GM23338 (cell line): ENCODE measurements around the gene TTBK2. TPM values are rescaled to one million over a fixed set of nuclear protein-coding genes. Genes with fewer than 3 reads are reported as not detected.

Experiments
- ATAC-seq: fragments of 200-7000 bp; cut with Tn5 transposase; 3 replicates; pipeline ENCODE4 v1.9.1; 2020
- DNase-seq: peaks from one replicate; pipeline ENCODE4 v3.0.0-alpha.2; 2015; ENCODE audit warnings: low spot score
- H2AFZ ChIP-seq: fragments of 200-600 bp; sonication (generic); 2 replicates; pipeline ENCODE4 v1.8.0; 2016; ENCODE audit warnings: antibody characterized with exemption, mild to moderate bottlenecking, moderate library complexity
- H3F3A ChIP-seq: fragments of 200-600 bp; sonication (generic); replicated peaks from 2 replicates; pipeline ENCODE4 v1.8.0; 2017; ENCODE audit warnings: antibody characterized with exemption, mixed run types, low read depth
- H3K27ac ChIP-seq: fragments of 200-600 bp; sonication (generic); 2 replicates; pipeline ENCODE4 v1.6.1; 2016; ENCODE audit warnings: low read depth
- H3K27me3 ChIP-seq: fragments of 200-600 bp; sonication (generic); 2 replicates; pipeline ENCODE4 v1.8.0; 2016; ENCODE audit warnings: mild to moderate bottlenecking, mixed run types, moderate library complexity; ENCODE audit not compliant: insufficient read depth
- H3K36me3 ChIP-seq: fragments of 200-600 bp; sonication (generic); 2 replicates; pipeline ENCODE4 v1.8.0; 2016; ENCODE audit warnings: mild to moderate bottlenecking; ENCODE audit not compliant: insufficient read depth
- H3K4me1 ChIP-seq: fragments of 200-600 bp; sonication (generic); 2 replicates; pipeline ENCODE4 v1.8.0; 2016; ENCODE audit warnings: mild to moderate bottlenecking, moderate library complexity; ENCODE audit not compliant: insufficient read depth
- H3K4me2 ChIP-seq: fragments of 200-600 bp; sonication (generic); 2 replicates; pipeline ENCODE4 v1.7.1; 2017; ENCODE audit warnings: mixed run types
- H3K4me3 ChIP-seq: fragments of 200-600 bp; sonication (generic); 2 replicates; pipeline ENCODE4 v1.6.1; 2016; ENCODE audit warnings: mixed run types
- H3K79me2 ChIP-seq: fragments of 200-600 bp; sonication (generic); replicated peaks from 2 replicates; pipeline ENCODE4 v1.8.0; 2017; ENCODE audit warnings: mild to moderate bottlenecking; ENCODE audit not compliant: insufficient read depth
- H3K9me2 ChIP-seq: fragments of 200-600 bp; sonication (generic); 2 replicates; pipeline ENCODE4 v1.8.0; 2017; ENCODE audit not compliant: insufficient read depth
- H4K20me1 ChIP-seq: fragments of 200-600 bp; sonication (generic); replicated peaks from 2 replicates; pipeline ENCODE4 v1.8.0; 2017; ENCODE audit warnings: mild to moderate bottlenecking; ENCODE audit not compliant: insufficient read depth
- H3K27ac Mint-ChIP-seq: 2 replicates; pipeline ENCODE4 v1.8.0; 2020; ENCODE audit warnings: inconsistent platforms, mild to moderate bottlenecking, moderate library complexity, mixed read lengths
- H3K27me3 Mint-ChIP-seq: 3 replicates; pipeline ENCODE4 v1.8.0; 2022; ENCODE audit warnings: low read depth, mild to moderate bottlenecking, moderate library complexity, mixed read lengths, inconsistent platforms; ENCODE audit not compliant: insufficient read depth, poor library complexity
- H3K36me3 Mint-ChIP-seq: 3 replicates; pipeline ENCODE4 v1.8.0; 2021; ENCODE audit warnings: low read depth, mild to moderate bottlenecking, inconsistent platforms, moderate library complexity, mixed read lengths
- H3K4me1 Mint-ChIP-seq: 3 replicates; pipeline ENCODE4 v1.8.0; 2020; ENCODE audit warnings: mild to moderate bottlenecking, inconsistent platforms, mixed read lengths
- H3K4me3 Mint-ChIP-seq: 3 replicates; pipeline ENCODE4 v1.8.0; 2021; ENCODE audit warnings: moderate library complexity, mild to moderate bottlenecking, inconsistent platforms, mixed read lengths
- H3K9me3 Mint-ChIP-seq: 3 replicates; pipeline ENCODE4 v1.8.0; 2020; ENCODE audit warnings: moderate library complexity, mild to moderate bottlenecking, inconsistent platforms, mixed read lengths
- CREB1 ChIP-seq: fragments of 250-450 bp; sonication (Bioruptor Pico); IDR thresholded peaks from 2 replicates; pipeline ENCODE4 v1.5.0; 2020; ENCODE audit warnings: low read depth, mild to moderate bottlenecking, moderate library complexity
- CTCF ChIP-seq, 2 experiments: fragments of 200-600 bp in 1 of 2; sonication (generic) in 1 of 2; conservative IDR thresholded peaks; 2 replicates each; pipeline versions ENCODE4 v1.5.1 to v1.6.1; 2016 to 2017; ENCODE audit warnings: antibody characterized with exemption in 2 of 2, low read depth in 2 of 2, mild to moderate bottlenecking in 2 of 2, moderate library complexity in 1 of 2
- ETS1 ChIP-seq: IDR thresholded peaks from 2 replicates; pipeline ENCODE4 v1.6.1; 2016; ENCODE audit warnings: antibody characterized with exemption
- JUNB ChIP-seq: IDR thresholded peaks from one replicate; pipeline ENCODE4 v1.6.1; 2016; ENCODE audit warnings: antibody characterized with exemption; ENCODE audit not compliant: unreplicated experiment
- NANOG ChIP-seq: IDR thresholded peaks from 2 replicates; pipeline ENCODE4 v1.6.1; 2016; ENCODE audit warnings: antibody characterized with exemption, borderline replicate concordance
- POLR2AphosphoS5 ChIP-seq: IDR thresholded peaks from 2 replicates; pipeline ENCODE4 v1.6.1; 2016; ENCODE audit warnings: antibody characterized with exemption, low read depth
- STAT1 ChIP-seq: IDR thresholded peaks from one replicate; pipeline ENCODE4 v1.6.1; 2016; ENCODE audit warnings: antibody characterized with exemption; ENCODE audit not compliant: unreplicated experiment
- ZNF331 ChIP-seq: fragments of 250-450 bp; sonication (Bioruptor Pico); IDR thresholded peaks from 2 replicates; pipeline ENCODE4 v1.5.0; 2020; ENCODE audit warnings: low read depth, mild to moderate bottlenecking, moderate library complexity
- ZNF462 ChIP-seq: fragments of 250-450 bp; sonication (Bioruptor Pico); IDR thresholded peaks from 2 replicates; pipeline ENCODE4 v1.5.0; 2020; ENCODE audit warnings: mild to moderate bottlenecking, moderate library complexity
- polyA plus RNA-seq: library from polyadenylated mRNA; unstranded; fragments of >200 nt; fragmentation: Nextera tagmentation; extraction: Ambion mirVana; gene quantifications from 2 replicates; pipeline ENCODE4 v1.2.1, GENCODE V29; 2016
- total RNA-seq: library from RNA; depleted of rRNA; stranded (reverse); fragments of >200 nt; shearing (Covaris generic); gene quantifications from 2 replicates; pipeline ENCODE4 v1.2.3, GENCODE V29; 2014

The TTBK2 gene
- total and polyA plus RNA-seq, 2 experiments from 2014 or later, result 5.8 to 15.9 TPM

GRCh38 chr15:42919308-42919707, 1.3 kb downstream of the TTBK2 start (continued):
- TF ChIP-seq ZNF462 (CRISPR knock-in tag), result no peak

GRCh38 chr15:42918047-42918446, 2.5 kb downstream of the TTBK2 start:
- Histone ChIP-seq H3K4me3 (no peak overlapping the region), H3K79me2 (peaks cover 48% of the 10 kb centered on the region)
- ATAC-seq, result no peak

GRCh38 chr15:42915654-42916315, 4.8 kb downstream of the TTBK2 start:
- peaks cover 5% of the 10 kb centered on the region for H3K27me3 Mint-ChIP-seq
- no peaks in the 10 kb centered on the region for H3K36me3 Mint-ChIP-seq
- Histone ChIP-seq H4K20me1 (peaks cover 8% of the 10 kb centered on the region; the same call in 1 of the 2 replicates), H3K9me2 (no peaks in the 10 kb centered on the region), H3K4me2 (no peak overlapping the region), H3K36me3 (no peaks in the 10 kb centered on the region), H3K4me1 (peaks cover 4% of the 10 kb centered on the region; the same call in 1 of the 2 replicates), H3K27ac (no peak overlapping the region), H2AFZ (no peak overlapping the region), H3K27me3 (no peaks in the 10 kb centered on the region), H3F3A (no peaks in the 10 kb centered on the region), H3K4me3 (no peak overlapping the region), H3K79me2 (peaks cover 68% of the 10 kb centered on the region)
- H3K9me3 Mint-ChIP-seq, result no peaks in the 10 kb centered on the region
- H3K4me3 Mint-ChIP-seq, result no peak overlapping the region
- peaks cover 10% of the 10 kb centered on the region for H3K4me1 Mint-ChIP-seq
- DNase-seq (no peak), ATAC-seq (no peak)
- no peak overlapping the region for H3K27ac Mint-ChIP-seq
- TF ChIP-seq JUNB (no peak), POLR2AphosphoS5 (no peak), ETS1 (no peak), CTCF (conservative IDR thresholded peaks at IDR 0.05; ENCODE audit: low read depth in 2 of 2) (no peak), ZNF331 (CRISPR knock-in tag) (no peak), CREB1 (CRISPR knock-in tag) (no peak)

More at GRCh38 chr15:42918047-42918446, 2.5 kb downstream of the TTBK2 start:
- Mint-ChIP-seq H3K27ac (no peak overlapping the region), H3K4me3 (no peak overlapping the region), H3K9me3 (no peaks in the 10 kb centered on the region), H3K4me1 (peaks cover 16% of the 10 kb centered on the region), H3K27me3 (peaks cover 9% of the 10 kb centered on the region), H3K36me3 (no peaks in the 10 kb centered on the region)
- DNase-seq, result no peak
- Histone ChIP-seq H3K27me3 (peaks cover 12% of the 10 kb centered on the region; the same call in 1 of the 2 replicates), H2AFZ (no peak overlapping the region), H3K9me2 (no peaks in the 10 kb centered on the region), H3K27ac (no peak overlapping the region), H3F3A (no peaks in the 10 kb centered on the region), H4K20me1 (peaks cover 8% of the 10 kb centered on the region; the same call in 1 of the 2 replicates), H3K4me1 (peaks cover 4% of the 10 kb centered on the region; the same call in 1 of the 2 replicates), H3K36me3 (no peaks in the 10 kb centered on the region), H3K4me2 (no peak overlapping the region)
- TF ChIP-seq NANOG, result no peak
- TF ChIP-seq STAT1, result no peak
- TF ChIP-seq POLR2AphosphoS5, result no peak
